ENCODE data around the gene SLC25A13. TPM values are rescaled to one million over a fixed set of nuclear protein-coding genes. Genes with fewer than 3 reads are reported as not detected.

The SLC25A13 gene
- total RNA-seq, 2 experiments from 2014 or later, result 7.3 to 7.8 TPM

- H3K36me3 Mint-ChIP-seq (ENCODE audit: low read depth), result no peaks in the 10 kb centered on the region
These were observed 6.8 kb downstream of the SLC25A13 start for GRCh38 chr7:96315125-96315512.

GRCh38 chr7:96314402-96315124, 7.3 kb downstream of the SLC25A13 start:
- Mint-ChIP-seq H3K36me3 (ENCODE audit: low read depth) (no peaks in the 10 kb centered on the region), H3K9me3 (no peaks in the 10 kb centered on the region), H3K4me3 (no peak overlapping the region), H3K27me3 (no peaks in the 10 kb centered on the region), H3K27ac (no peak overlapping the region), H3K4me1 (peaks cover 5% of the 10 kb centered on the region)
- ChIA-PET CTCF (no interaction called here), POLR2A (no interaction called here)
- DNase-seq, result no peak

More at GRCh38 chr7:96315125-96315512, 6.8 kb downstream of the SLC25A13 start:
- no peak overlapping the region for H3K4me3 Mint-ChIP-seq
- no peaks in the 10 kb centered on the region for H3K9me3 Mint-ChIP-seq
- ChIA-PET CTCF (no interaction called here), POLR2A (no interaction called here)
- no peak overlapping the region for H3K27ac Mint-ChIP-seq
- no peak for DNase-seq
- H3K27me3 Mint-ChIP-seq, result no peaks in the 10 kb centered on the region
- H3K4me1 Mint-ChIP-seq, result peaks cover 8% of the 10 kb centered on the region

GRCh38 chr7:96313940-96314339, 8.0 kb downstream of the SLC25A13 start:
- CTCF ChIA-PET, result no interaction called here
- POLR2A ChIA-PET, result no interaction called here
- H3K27ac Mint-ChIP-seq, result no peak overlapping the region
- no peak overlapping the region for H3K4me3 Mint-ChIP-seq
- peaks cover 4% of the 10 kb centered on the region for H3K4me1 Mint-ChIP-seq
- no peaks in the 10 kb centered on the region for H3K9me3 Mint-ChIP-seq
- DNase-seq, result no peak
- no peaks in the 10 kb centered on the region for H3K36me3 Mint-ChIP-seq (ENCODE audit: low read depth)
- no peaks in the 10 kb centered on the region for H3K27me3 Mint-ChIP-seq

- no peak for DNase-seq
- Mint-ChIP-seq H3K4me3 (no peak overlapping the region), H3K4me1 (peaks cover 11% of the 10 kb centered on the region), H3K9me3 (no peaks in the 10 kb centered on the region), H3K27ac (no peak overlapping the region), H3K27me3 (no peaks in the 10 kb centered on the region), H3K36me3 (ENCODE audit: low read depth) (peaks cover 4% of the 10 kb centered on the region)
- ChIA-PET POLR2A (no interaction called here), CTCF (no interaction called here)
These were observed 9.4 kb downstream of the SLC25A13 start for GRCh38 chr7:96312502-96312901.

GRCh38 chr7:96311967-96312366, 9.9 kb downstream of the SLC25A13 start:
- H3K27me3 Mint-ChIP-seq, result no peaks in the 10 kb centered on the region
- POLR2A ChIA-PET, result no interaction called here
- H3K4me3 Mint-ChIP-seq, result no peak overlapping the region

GRCh38 chr7:96310110-96310509, 11.8 kb downstream of the SLC25A13 start:
- DNase-seq, result no peak
- Mint-ChIP-seq H3K27ac (no peak overlapping the region), H3K4me1 (peaks cover 11% of the 10 kb centered on the region), H3K4me3 (no peak overlapping the region), H3K9me3 (no peaks in the 10 kb centered on the region), H3K27me3 (no peaks in the 10 kb centered on the region), H3K36me3 (ENCODE audit: low read depth) (peaks cover 4% of the 10 kb centered on the region)
- POLR2A ChIA-PET, result no interaction called here
- CTCF ChIA-PET, result no interaction called here

More at GRCh38 chr7:96311967-96312366, 9.9 kb downstream of the SLC25A13 start:
- CTCF ChIA-PET, result no interaction called here
- no peak for DNase-seq
- peaks cover 11% of the 10 kb centered on the region for H3K4me1 Mint-ChIP-seq
- no peaks in the 10 kb centered on the region for H3K9me3 Mint-ChIP-seq
- H3K36me3 Mint-ChIP-seq (ENCODE audit: low read depth), result peaks cover 4% of the 10 kb centered on the region
- H3K27ac Mint-ChIP-seq, result no peak overlapping the region

- Mint-ChIP-seq H3K27ac (no peak overlapping the region), H3K4me3 (no peak overlapping the region), H3K36me3 (ENCODE audit: low read depth) (peaks cover 4% of the 10 kb centered on the region), H3K9me3 (no peaks in the 10 kb centered on the region), H3K27me3 (no peaks in the 10 kb centered on the region), H3K4me1 (peaks cover 20% of the 10 kb centered on the region)
- ChIA-PET POLR2A (no interaction called here), CTCF (no interaction called here)
- no peak for DNase-seq
These were observed 13.0 kb downstream of the SLC25A13 start for GRCh38 chr7:96308950-96309263.

- DNase-seq, result no peak
- H3K27ac Mint-ChIP-seq, result no peak overlapping the region
- peaks cover 25% of the 10 kb centered on the region for H3K4me1 Mint-ChIP-seq
- ChIA-PET CTCF (no interaction called here), POLR2A (no interaction called here)
- no peak overlapping the region for H3K4me3 Mint-ChIP-seq
- H3K9me3 Mint-ChIP-seq, result no peaks in the 10 kb centered on the region
- H3K27me3 Mint-ChIP-seq, result no peaks in the 10 kb centered on the region
- H3K36me3 Mint-ChIP-seq (ENCODE audit: low read depth), result peaks cover 4% of the 10 kb centered on the region
These were observed 13.5 kb downstream of the SLC25A13 start for GRCh38 chr7:96308253-96308949.

GRCh38 chr7:96306385-96307125, 15.3 kb downstream of the SLC25A13 start:
- ChIA-PET CTCF (no interaction called here), POLR2A (no interaction called here)
- peaks cover 10% of the 10 kb centered on the region for H3K36me3 Mint-ChIP-seq (ENCODE audit: low read depth)
- no peak overlapping the region for H3K27ac Mint-ChIP-seq
- no peak for DNase-seq
- H3K4me1 Mint-ChIP-seq, result peaks cover 31% of the 10 kb centered on the region
- H3K9me3 Mint-ChIP-seq, result no peaks in the 10 kb centered on the region
- no peak overlapping the region for H3K4me3 Mint-ChIP-seq
- H3K27me3 Mint-ChIP-seq, result no peaks in the 10 kb centered on the region

GRCh38 chr7:96305915-96306314, 16.0 kb downstream of the SLC25A13 start:
- ChIA-PET POLR2A (no interaction called here), CTCF (interaction anchor here (1.0 kb wide), 1 partner anchor 722 kb away, joined by 3 read pairs; no protein-coding TSS in a partner anchor)
- Mint-ChIP-seq H3K27ac (no peak overlapping the region), H3K4me3 (no peak overlapping the region), H3K27me3 (no peaks in the 10 kb centered on the region), H3K36me3 (ENCODE audit: low read depth) (peaks cover 10% of the 10 kb centered on the region), H3K4me1 (peaks cover 30% of the 10 kb centered on the region), H3K9me3 (no peaks in the 10 kb centered on the region)
- DNase-seq, result no peak

- Mint-ChIP-seq H3K36me3 (ENCODE audit: low read depth) (peaks cover 10% of the 10 kb centered on the region), H3K4me3 (no peak overlapping the region), H3K4me1 (peaks cover 36% of the 10 kb centered on the region), H3K27me3 (no peaks in the 10 kb centered on the region), H3K9me3 (no peaks in the 10 kb centered on the region), H3K27ac (no peak overlapping the region)
- POLR2A ChIA-PET, result interaction anchor here (0.7 to 1.1 kb wide), 2 partner anchors 19 to 78 kb away, joined by 3 read pairs; no protein-coding TSS in a partner anchor
- CTCF ChIA-PET, result no interaction called here
- DNase-seq, result no peak
These were observed 17.3 kb downstream of the SLC25A13 start for GRCh38 chr7:96304573-96304972.

GRCh38 chr7:96303686-96304443, 18.0 kb downstream of the SLC25A13 start:
- DNase-seq, result no peak
- no peaks in the 10 kb centered on the region for H3K9me3 Mint-ChIP-seq
- ChIA-PET CTCF (no interaction called here), POLR2A (interaction anchor here (0.7 to 1.1 kb wide), 2 partner anchors 18 to 79 kb away, joined by 3 read pairs; no protein-coding TSS in a partner anchor)
- no peak overlapping the region for H3K4me3 Mint-ChIP-seq
- H3K36me3 Mint-ChIP-seq (ENCODE audit: low read depth), result peaks cover 10% of the 10 kb centered on the region
- no peak overlapping the region for H3K27ac Mint-ChIP-seq
- H3K4me1 Mint-ChIP-seq, result peaks cover 35% of the 10 kb centered on the region
- H3K27me3 Mint-ChIP-seq, result no peaks in the 10 kb centered on the region

All from activated CD4-positive, alpha-beta memory T cell treated with anti-CD3 and anti-CD28 coated beads, Interleukin-2, amount 10 ng/mL, durations not matched to agents 7 days and 5 days (primary cell).